NCI-H1048 (cell line): ENCODE measurements around the gene COX20.

Experiments
- DNase-seq: peaks from one replicate; lab custom pipeline; 2025; lab: John Stamatoyannopoulos, UW

Gene COX20

DNA sequence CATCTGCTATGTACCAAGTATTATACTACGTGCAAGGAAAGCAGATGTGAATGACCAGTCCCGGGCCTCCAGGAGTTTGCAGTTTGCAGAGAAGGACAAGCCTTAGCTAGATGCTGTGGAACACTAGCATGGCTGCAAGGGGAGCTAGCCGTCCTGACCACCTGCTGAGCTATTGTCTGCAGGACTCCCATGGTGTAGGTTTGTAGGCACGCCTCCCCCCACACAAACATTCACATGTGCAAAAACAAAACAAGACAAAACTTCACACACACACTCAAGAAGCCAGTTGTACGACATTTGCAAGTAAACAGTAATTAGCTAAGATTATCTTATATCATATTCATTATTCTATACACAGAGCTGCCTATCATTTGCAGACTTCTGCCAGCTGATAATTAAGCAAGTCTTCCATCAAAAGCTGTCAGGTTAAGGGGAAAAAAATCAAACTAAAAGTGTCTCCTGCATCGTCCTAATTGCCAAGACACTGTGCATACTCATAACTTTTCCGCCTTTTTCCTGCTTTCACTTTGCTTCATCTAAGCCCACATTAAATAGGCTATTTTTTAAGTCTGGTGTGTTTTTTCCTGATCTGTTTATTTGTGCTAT lies 39.6 kb downstream of the COX20 start:
- DNase-seq, result no peak

- DNase-seq, result no peak
These were observed 40.9 kb downstream of the COX20 start for GRCh38 chr1:244876228-244876910.

- no peak for DNase-seq
These were observed 43.2 kb downstream of the COX20 start for GRCh38 chr1:244878681-244879080.

DNA sequence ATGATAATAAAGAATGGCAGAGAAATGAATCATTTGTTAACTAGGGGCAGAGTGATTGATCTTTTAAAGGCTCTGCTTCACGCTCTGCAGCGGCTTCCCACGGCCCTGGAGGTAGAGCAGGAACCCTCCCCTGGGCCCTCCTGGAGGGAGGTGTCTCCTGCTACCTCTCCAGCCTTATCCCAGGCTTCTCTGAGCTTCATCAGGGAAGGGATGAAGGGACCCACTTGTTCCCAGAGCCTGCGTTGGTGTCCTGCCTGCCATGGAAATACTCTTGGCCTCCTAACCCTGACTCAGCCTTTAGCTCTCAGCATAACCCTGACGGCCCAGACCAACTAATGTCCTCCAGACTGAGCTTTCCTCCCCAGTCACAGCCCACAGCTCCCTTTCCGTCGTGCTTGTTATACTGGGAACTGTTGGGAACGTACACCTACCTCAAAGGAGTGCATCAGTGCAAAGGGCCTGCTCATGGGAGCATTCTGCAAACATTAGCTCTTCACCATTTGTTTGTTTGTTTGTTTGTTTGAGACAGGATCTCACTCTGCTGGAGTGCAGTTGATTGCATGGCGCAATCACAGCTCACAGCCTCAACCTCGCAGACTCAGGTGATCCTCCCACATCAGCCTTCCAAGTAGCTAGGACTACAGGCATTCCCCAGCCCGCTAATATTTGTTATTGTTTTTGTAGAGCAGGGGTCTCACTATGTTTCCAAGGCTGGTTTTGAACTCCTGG lies 46.3 kb downstream of the COX20 start:
- no peak for DNase-seq

DNA sequence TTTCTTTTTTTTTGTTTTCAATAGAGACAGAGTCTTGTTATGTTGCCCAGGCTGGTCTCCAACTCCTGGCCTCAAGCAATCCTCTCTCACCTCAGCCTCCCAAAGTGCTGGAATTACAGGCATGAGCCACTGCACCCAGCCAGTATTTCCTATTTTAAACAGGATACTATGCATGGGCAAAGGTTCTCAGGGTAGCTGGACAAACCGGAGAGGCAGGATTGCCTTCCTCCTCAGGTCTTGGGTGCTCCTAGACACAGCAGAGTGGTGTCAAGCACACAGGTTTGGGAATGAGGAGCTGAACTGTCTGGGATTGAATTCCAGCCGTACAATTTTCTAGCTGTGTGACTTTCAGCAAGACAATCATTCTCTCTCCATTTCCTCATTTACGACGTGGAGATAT lies 51.8 kb downstream of the COX20 start:
- DNase-seq, result no peak

DNA sequence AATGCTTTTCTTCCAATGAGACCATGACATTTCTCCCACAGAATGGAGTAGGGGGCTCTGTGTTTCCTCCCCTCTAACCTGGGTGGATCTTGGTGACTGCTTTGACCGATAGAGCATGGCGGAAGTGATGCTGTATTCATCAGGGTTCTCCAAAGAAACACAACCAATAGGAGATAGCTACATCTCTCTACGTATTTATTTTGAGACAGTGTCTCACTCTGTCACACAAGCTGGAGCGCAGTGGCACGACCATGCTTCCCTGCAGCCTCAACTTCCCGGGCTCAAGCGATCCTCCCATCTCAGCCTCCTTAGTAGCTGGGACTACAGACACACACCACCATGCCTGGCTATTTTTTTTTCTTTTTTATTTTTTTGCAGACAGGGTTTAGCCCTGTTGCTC lies 58.4 kb downstream of the COX20 start:
- DNase-seq, result no peak
